SK-N-SH treated with all-trans-retinoic acid at 6 μM for 48 hours (cell line): ENCODE results near the gene FER1L5.

Experiments used
- ATAC-seq: fragments of 200-7000 bp; cut with Tn5 transposase; 3 replicates; pipeline ENCODE4 v1.9.1; 2020; ENCODE audit warnings: mild to moderate bottlenecking, moderate library complexity
- ARNTL ChIP-seq: fragments of 450-650 bp; formaldehyde crosslinking; IDR thresholded peaks from 2 replicates; pipeline ENCODE4 v1.5.0; 2020; ENCODE audit warnings: low read depth, mild to moderate bottlenecking, moderate library complexity, borderline replicate concordance
- BACH2 ChIP-seq: fragments of 250-450 bp; sonication (Bioruptor Pico); IDR thresholded peaks from 2 replicates; pipeline ENCODE4 v1.9.0; 2021; ENCODE audit warnings: mild to moderate bottlenecking, borderline replicate concordance
- CSDC2 ChIP-seq: fragments of 250-450 bp; sonication (Bioruptor Pico); IDR thresholded peaks from 2 replicates; pipeline ENCODE4 v1.5.0; 2020; ENCODE audit warnings: mild to moderate bottlenecking, moderate library complexity
- ESRRG ChIP-seq: fragments of 250-450 bp; sonication (Bioruptor Pico); IDR thresholded peaks from 2 replicates; pipeline ENCODE4 v1.6.1; 2021; ENCODE audit warnings: mild to moderate bottlenecking
- GLIS3 ChIP-seq: fragments of 250-450 bp; sonication (Bioruptor Pico); IDR thresholded peaks from 2 replicates; pipeline ENCODE4 v1.5.0; 2020; ENCODE audit warnings: mild to moderate bottlenecking, moderate library complexity
- ISL1 ChIP-seq: fragments of 250-450 bp; sonication (Bioruptor Pico); IDR thresholded peaks from 2 replicates; pipeline ENCODE4 v2.1.2; 2022; ENCODE audit warnings: mild to moderate bottlenecking, moderate library complexity
- OSR1 ChIP-seq: fragments of 250-450 bp; sonication (Bioruptor Pico); IDR thresholded peaks from 2 replicates; pipeline ENCODE4 v1.8.0; 2022; ENCODE audit warnings: moderate library complexity, mild to moderate bottlenecking, inconsistent platforms
- PPARA ChIP-seq: fragments of 250-450 bp; sonication (Bioruptor Pico); IDR thresholded peaks from 2 replicates; pipeline ENCODE4 v1.5.0; 2020; ENCODE audit warnings: mild to moderate bottlenecking, borderline replicate concordance
- RARB ChIP-seq: fragments of 250-450 bp; sonication (Bioruptor Pico); IDR thresholded peaks from 2 replicates; pipeline ENCODE4 v1.8.0; 2021; ENCODE audit warnings: mild to moderate bottlenecking, moderate library complexity
- SNAI2 ChIP-seq: fragments of 250-450 bp; sonication (Bioruptor Pico); IDR thresholded peaks from 2 replicates; pipeline ENCODE4 v1.5.0; 2020; ENCODE audit warnings: mild to moderate bottlenecking, moderate library complexity
- TCF4 ChIP-seq: fragments of 250-450 bp; sonication (Bioruptor Pico); IDR thresholded peaks from 2 replicates; pipeline ENCODE4 v1.8.0; 2021; ENCODE audit warnings: mild to moderate bottlenecking, moderate library complexity, borderline replicate concordance
- TOX ChIP-seq: fragments of 250-450 bp; sonication (Bioruptor Pico); IDR thresholded peaks from 2 replicates; pipeline ENCODE4 v1.8.0; 2021; ENCODE audit warnings: mild to moderate bottlenecking, moderate library complexity, borderline replicate concordance
- ZC3H10 ChIP-seq: fragments of 250-450 bp; sonication (Bioruptor Pico); IDR thresholded peaks from 2 replicates; pipeline ENCODE4 v1.5.1; 2021; ENCODE audit warnings: mild to moderate bottlenecking, moderate library complexity
- ZFP3 ChIP-seq: fragments of 250-450 bp; sonication (Bioruptor Pico); IDR thresholded peaks from 2 replicates; pipeline ENCODE4 v1.5.0; 2020; ENCODE audit warnings: mild to moderate bottlenecking, moderate library complexity
- ZFP30 ChIP-seq: fragments of 450-650 bp; formaldehyde crosslinking; IDR thresholded peaks from 2 replicates; pipeline ENCODE4 v1.5.0; 2022; ENCODE audit warnings: mild to moderate bottlenecking, moderate library complexity
- ZNF565 ChIP-seq: fragments of 450-650 bp; formaldehyde crosslinking; conservative IDR thresholded peaks from 2 replicates; pipeline ENCODE4 v1.5.0; 2020; ENCODE audit warnings: low read depth, mild to moderate bottlenecking, moderate library complexity
- ZNF70 ChIP-seq: fragments of 450-650 bp; formaldehyde crosslinking; IDR thresholded peaks from 2 replicates; pipeline ENCODE4 v1.5.0; 2020; ENCODE audit warnings: mild to moderate bottlenecking, moderate library complexity
- ZNF8 ChIP-seq: fragments of 450-650 bp; formaldehyde crosslinking; IDR thresholded peaks from 2 replicates; pipeline ENCODE4 v1.5.0; 2020; ENCODE audit warnings: mild to moderate bottlenecking, moderate library complexity
- TF ChIP-seq, protein P1 (sequence below): fragments of 250-450 bp; sonication (Bioruptor Pico); IDR thresholded peaks from 2 replicates; pipeline ENCODE4 v1.5.1; 2020; ENCODE audit warnings: low read depth, mild to moderate bottlenecking, moderate library complexity
- TF ChIP-seq, protein P2 (sequence below): fragments of 250-450 bp; sonication (Bioruptor Pico); IDR thresholded peaks from 2 replicates; pipeline ENCODE4 v1.5.0; 2020; ENCODE audit warnings: mild to moderate bottlenecking, moderate library complexity
- TF ChIP-seq, protein P3 (sequence below): fragments of 250-450 bp; sonication (Bioruptor Pico); IDR thresholded peaks from 2 replicates; pipeline ENCODE4 v1.8.0; 2021; ENCODE audit warnings: low read depth, mild to moderate bottlenecking, moderate library complexity, borderline replicate concordance
- TF ChIP-seq, protein P4 (sequence below): fragments of 250-450 bp; sonication (Bioruptor Pico); IDR thresholded peaks from 2 replicates; pipeline ENCODE4 v1.5.1; 2021; ENCODE audit warnings: mild to moderate bottlenecking, moderate library complexity

FER1L5 gene

DNA sequence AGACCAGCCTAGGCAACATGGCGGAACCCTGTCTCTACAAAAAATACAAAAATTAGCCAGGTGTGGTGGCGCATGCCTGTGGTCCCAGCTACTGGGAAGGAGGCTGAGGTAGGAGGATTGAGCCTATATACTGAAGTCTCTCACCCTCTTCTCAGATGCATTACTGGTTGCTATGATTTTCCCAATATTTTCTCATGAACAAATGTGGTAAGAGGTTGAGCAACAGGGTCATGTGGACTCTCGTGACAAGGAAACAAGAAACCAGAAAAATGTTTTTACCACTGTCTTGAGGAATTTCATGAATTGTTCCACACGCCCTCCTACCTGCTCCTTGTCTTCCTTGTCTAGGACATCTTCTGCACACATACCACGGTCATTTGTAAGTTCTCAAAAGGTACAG lies 84.9 kb downstream of the FER1L5 start:
- TF ChIP-seq BACH2 (CRISPR knock-in tag), result no peak
- TF ChIP-seq CSDC2 (CRISPR knock-in tag), result no peak
- TF ChIP-seq TOX (CRISPR knock-in tag), result no peak
- no peak for TF ChIP-seq ZC3H10
- TF ChIP-seq, protein P1, sequence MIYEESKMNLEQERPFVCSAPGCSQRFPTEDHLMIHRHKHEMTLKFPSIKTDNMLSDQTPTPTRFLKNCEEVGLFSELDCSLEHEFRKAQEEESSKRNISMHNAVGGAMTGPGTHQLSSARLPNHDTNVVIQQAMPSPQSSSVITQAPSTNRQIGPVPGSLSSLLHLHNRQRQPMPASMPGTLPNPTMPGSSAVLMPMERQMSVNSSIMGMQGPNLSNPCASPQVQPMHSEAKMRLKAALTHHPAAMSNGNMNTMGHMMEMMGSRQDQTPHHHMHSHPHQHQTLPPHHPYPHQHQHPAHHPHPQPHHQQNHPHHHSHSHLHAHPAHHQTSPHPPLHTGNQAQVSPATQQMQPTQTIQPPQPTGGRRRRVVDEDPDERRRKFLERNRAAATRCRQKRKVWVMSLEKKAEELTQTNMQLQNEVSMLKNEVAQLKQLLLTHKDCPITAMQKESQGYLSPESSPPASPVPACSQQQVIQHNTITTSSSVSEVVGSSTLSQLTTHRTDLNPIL (CRISPR knock-in tag), result no peak
- TF ChIP-seq ZNF8 (CRISPR knock-in tag), result no peak
- TF ChIP-seq ARNTL (CRISPR knock-in tag), result no peak
- TF ChIP-seq ZFP3 (CRISPR knock-in tag), result no peak
- no peak for TF ChIP-seq ISL1
- no peak for TF ChIP-seq SNAI2 (CRISPR knock-in tag)
- TF ChIP-seq, protein P2, sequence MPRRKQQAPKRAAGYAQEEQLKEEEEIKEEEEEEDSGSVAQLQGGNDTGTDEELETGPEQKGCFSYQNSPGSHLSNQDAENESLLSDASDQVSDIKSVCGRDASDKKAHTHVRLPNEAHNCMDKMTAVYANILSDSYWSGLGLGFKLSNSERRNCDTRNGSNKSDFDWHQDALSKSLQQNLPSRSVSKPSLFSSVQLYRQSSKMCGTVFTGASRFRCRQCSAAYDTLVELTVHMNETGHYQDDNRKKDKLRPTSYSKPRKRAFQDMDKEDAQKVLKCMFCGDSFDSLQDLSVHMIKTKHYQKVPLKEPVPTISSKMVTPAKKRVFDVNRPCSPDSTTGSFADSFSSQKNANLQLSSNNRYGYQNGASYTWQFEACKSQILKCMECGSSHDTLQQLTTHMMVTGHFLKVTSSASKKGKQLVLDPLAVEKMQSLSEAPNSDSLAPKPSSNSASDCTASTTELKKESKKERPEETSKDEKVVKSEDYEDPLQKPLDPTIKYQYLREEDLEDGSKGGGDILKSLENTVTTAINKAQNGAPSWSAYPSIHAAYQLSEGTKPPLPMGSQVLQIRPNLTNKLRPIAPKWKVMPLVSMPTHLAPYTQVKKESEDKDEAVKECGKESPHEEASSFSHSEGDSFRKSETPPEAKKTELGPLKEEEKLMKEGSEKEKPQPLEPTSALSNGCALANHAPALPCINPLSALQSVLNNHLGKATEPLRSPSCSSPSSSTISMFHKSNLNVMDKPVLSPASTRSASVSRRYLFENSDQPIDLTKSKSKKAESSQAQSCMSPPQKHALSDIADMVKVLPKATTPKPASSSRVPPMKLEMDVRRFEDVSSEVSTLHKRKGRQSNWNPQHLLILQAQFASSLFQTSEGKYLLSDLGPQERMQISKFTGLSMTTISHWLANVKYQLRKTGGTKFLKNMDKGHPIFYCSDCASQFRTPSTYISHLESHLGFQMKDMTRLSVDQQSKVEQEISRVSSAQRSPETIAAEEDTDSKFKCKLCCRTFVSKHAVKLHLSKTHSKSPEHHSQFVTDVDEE, result no peak
- TF ChIP-seq ZFP30, result no peak
- TF ChIP-seq GLIS3 (CRISPR knock-in tag), result no peak
- TF ChIP-seq, protein P3, sequence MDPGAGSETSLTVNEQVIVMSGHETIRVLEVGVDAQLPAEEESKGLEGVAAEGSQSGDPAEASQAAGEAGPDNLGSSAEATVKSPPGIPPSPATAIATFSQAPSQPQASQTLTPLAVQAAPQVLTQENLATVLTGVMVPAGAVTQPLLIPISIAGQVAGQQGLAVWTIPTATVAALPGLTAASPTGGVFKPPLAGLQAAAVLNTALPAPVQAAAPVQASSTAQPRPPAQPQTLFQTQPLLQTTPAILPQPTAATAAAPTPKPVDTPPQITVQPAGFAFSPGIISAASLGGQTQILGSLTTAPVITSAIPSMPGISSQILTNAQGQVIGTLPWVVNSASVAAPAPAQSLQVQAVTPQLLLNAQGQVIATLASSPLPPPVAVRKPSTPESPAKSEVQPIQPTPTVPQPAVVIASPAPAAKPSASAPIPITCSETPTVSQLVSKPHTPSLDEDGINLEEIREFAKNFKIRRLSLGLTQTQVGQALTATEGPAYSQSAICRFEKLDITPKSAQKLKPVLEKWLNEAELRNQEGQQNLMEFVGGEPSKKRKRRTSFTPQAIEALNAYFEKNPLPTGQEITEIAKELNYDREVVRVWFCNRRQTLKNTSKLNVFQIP (CRISPR knock-in tag), result no peak
- no peak for TF ChIP-seq RARB (CRISPR knock-in tag)
- TF ChIP-seq ZNF565 (CRISPR knock-in tag), result no peak
- no peak for TF ChIP-seq TCF4 (CRISPR knock-in tag)
- TF ChIP-seq ZNF70 (CRISPR knock-in tag), result no peak
- TF ChIP-seq ESRRG, result no peak
- no peak for TF ChIP-seq PPARA
- no peak for ATAC-seq

DNA sequence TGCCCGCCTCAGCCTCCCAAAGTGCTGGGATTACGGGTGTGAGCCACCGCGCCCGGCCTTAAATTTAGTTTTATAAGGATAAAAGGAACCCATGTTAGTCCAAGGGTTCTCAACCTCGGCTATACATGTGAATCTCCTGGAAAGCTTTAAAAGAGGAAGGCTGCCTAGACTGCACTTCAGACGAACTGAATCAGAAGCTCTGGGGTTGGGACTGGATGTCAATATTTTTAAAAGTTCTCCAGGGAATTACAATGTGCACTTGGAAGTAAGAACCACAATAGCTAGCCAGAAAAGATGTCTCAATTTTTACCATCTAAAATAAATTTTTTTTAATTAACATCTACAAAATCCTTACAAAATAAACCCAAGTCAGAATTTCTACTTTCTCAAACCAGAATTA lies 87.2 kb downstream of the FER1L5 start:
- no peak for ATAC-seq
- TF ChIP-seq ESRRG, result no peak
- TF ChIP-seq ZC3H10, result no peak
- no peak for TF ChIP-seq TCF4 (CRISPR knock-in tag)
- TF ChIP-seq ARNTL (CRISPR knock-in tag), result no peak
- TF ChIP-seq, protein P3 (CRISPR knock-in tag), result no peak
- TF ChIP-seq PPARA, result no peak
- no peak for TF ChIP-seq ZFP30

DNA sequence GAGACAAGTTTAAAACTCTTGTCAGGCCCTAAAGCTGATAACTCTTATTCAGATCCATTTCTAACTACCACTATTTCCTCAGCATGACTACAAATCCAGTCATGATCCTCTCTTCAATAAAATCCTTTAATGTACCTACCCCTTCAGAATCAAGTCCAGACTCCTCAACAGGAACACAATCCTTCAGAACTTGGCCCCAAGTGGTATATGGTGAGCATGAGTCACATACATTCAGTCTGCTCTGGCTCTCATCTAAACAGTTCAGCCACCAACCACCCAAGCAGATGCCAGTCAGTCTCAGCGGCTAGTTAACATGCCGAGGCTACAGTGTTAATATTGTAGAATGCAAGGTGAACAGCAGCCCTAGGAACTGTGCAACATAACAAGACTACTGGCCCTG lies 87.6 kb downstream of the FER1L5 start:
- TF ChIP-seq, protein P4, sequence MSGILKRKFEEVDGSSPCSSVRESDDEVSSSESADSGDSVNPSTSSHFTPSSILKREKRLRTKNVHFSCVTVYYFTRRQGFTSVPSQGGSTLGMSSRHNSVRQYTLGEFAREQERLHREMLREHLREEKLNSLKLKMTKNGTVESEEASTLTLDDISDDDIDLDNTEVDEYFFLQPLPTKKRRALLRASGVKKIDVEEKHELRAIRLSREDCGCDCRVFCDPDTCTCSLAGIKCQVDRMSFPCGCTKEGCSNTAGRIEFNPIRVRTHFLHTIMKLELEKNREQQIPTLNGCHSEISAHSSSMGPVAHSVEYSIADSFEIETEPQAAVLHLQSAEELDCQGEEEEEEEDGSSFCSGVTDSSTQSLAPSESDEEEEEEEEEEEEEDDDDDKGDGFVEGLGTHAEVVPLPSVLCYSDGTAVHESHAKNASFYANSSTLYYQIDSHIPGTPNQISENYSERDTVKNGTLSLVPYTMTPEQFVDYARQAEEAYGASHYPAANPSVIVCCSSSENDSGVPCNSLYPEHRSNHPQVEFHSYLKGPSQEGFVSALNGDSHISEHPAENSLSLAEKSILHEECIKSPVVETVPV, result no peak
- no peak for TF ChIP-seq ESRRG
- ATAC-seq, result no peak; the same call in 1 of the 3 replicates

DNA sequence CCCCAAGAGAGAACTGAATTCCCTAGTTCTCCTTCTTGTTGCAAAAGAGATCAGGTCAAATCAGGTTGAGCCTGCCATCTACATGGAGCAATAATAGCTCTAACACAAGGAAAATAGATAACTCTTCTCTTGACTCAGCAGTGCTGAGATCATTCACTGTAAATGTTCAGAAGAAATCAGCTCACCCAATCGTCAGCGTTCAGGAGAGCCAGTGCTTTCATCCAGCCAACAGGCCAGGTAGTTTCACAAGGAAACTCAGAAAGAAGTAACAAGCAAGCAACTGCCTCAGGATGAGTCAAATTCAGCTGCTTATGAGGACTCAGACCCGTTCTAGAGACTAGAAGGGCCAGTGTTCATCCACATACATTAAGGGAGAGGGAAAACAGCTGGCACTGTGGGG lies 91.4 kb downstream of the FER1L5 start:
- no peak for ATAC-seq
- TF ChIP-seq TCF4 (CRISPR knock-in tag) (no peak), SNAI2 (CRISPR knock-in tag) (no peak), OSR1 (CRISPR knock-in tag) (no peak), PPARA (no peak)
- TF ChIP-seq, protein P1 (CRISPR knock-in tag), result no peak
- TF ChIP-seq, all 23 proteins: peak for 0
